Heart left ventricle (tissue), 16 donors: Measurements from ENCODE around the gene ACTBL2. TPM values are rescaled to one million over a fixed set of nuclear protein-coding genes. Genes with fewer than 3 reads are reported as not detected.

Experiments
- ATAC-seq, 4 donors: fragments of 200-7000 bp; cut with Tn5 transposase; one replicate each; pipeline ENCODE4 v1.9.1; 2020 to 2022; ENCODE audit warnings: moderate library complexity in 4 of 4, mild to moderate bottlenecking in 3 of 4, moderate number of reproducible peaks in 1 of 4
- DNase-seq, 5 donors: peaks; one replicate each; pipeline ENCODE4 v3.0.0-alpha.2; 2020
- H3K27ac ChIP-seq, 12 donors: fragments of 200-600 bp; sonication (generic) in 4 of 12; one replicate each; pipeline versions ENCODE4 v1.5.0 to v1.8.0; 2016 to 2022; ENCODE audit warnings: mild to moderate bottlenecking in 2 of 12
- H3K27me3 ChIP-seq, 9 donors: fragments of 200-600 bp; sonication (generic) in 2 of 9; one replicate each; pipeline versions ENCODE4 v1.5.1 to v1.8.0; 2016 to 2022; ENCODE audit warnings: mild to moderate bottlenecking in 3 of 9
- H3K36me3 ChIP-seq, 9 donors: fragments of 200-600 bp; sonication (generic) in 2 of 9; one replicate each; pipeline versions ENCODE4 v1.5.0 to v1.8.0; 2018 to 2022; ENCODE audit warnings: mild to moderate bottlenecking in 2 of 9
- H3K4me1 ChIP-seq, 12 donors: fragments of 200-600 bp; sonication (generic) in 4 of 12; one replicate each; pipeline versions ENCODE4 v1.5.0 to v1.8.0; 2016 to 2022; ENCODE audit warnings: mild to moderate bottlenecking in 3 of 12
- H3K4me3 ChIP-seq, 12 donors: fragments of 200-600 bp; sonication (generic) in 4 of 12; one replicate each; pipeline versions ENCODE4 v1.5.0 to v1.8.0; 2017 to 2022; ENCODE audit warnings: mild to moderate bottlenecking in 9 of 12, moderate library complexity in 4 of 12
- H3K9me3 ChIP-seq, 12 donors: fragments of 200-600 bp; sonication (generic) in 4 of 12; one replicate each; pipeline versions ENCODE4 v1.5.0 to v1.8.0; 2016 to 2022; ENCODE audit warnings: mild to moderate bottlenecking in 1 of 12
- POLR2A ChIP-seq, 2 donors: fragments of 450-650 bp; IDR thresholded peaks; one replicate each; pipeline ENCODE4 v1.6.1; 2017; ENCODE audit warnings: antibody characterized with exemption in 2 of 2, mild to moderate bottlenecking in 2 of 2, moderate library complexity in 2 of 2
- WGBS, 4 donors: extraction: QIAGEN DNeasy Blood & Tissue Kit in 2 of 4; methylation state at CpG; one replicate each; pipeline versions ENCODE4 v1.1.5 to v1.1.7; 2013 to 2018; 5-methylcytosine and 5-hydroxymethylcytosine counted together
- intact Hi-C, 10 donors: fragments of 100-400 bp; cut with DNase I; formaldehyde crosslinking; loops; one replicate each; pipeline versions ENCODE4 v1.11.1 to v1.14.2; 2022
- polyA plus RNA-seq, 2 donors: library from polyadenylated mRNA; stranded (reverse); fragments of 200-250 nt; gene quantifications; one replicate each; pipeline ENCODE4 v1.2.3, GENCODE V29; 2013
- total RNA-seq, 9 donors: library from RNA; depleted of rRNA in 2 of 9; stranded (reverse); fragments of >200 nt in 2 of 9; fragmentation: NEBNext Ultra II Directional in 3 of 9; extraction: Animal tissue kit (Norgen Biotek cat#: 25700) in 3 of 9; gene quantifications; one replicate each; pipeline versions ENCODE4 v1.1.0 to v1.2.4, GENCODE V29; 2016 to 2023
- TF ChIP-seq, protein P1 (sequence below), 12 donors: fragments of 200-600 bp; sonication (generic) in 4 of 12; IDR thresholded peaks; one replicate each; pipeline versions ENCODE4 v1.5.0 to v1.8.0; 2018 to 2022; ENCODE audit warnings: antibody characterized with exemption in 12 of 12, mild to moderate bottlenecking in 5 of 12
- donor health status: ischemic (EF 13 %, LVEDD 7.1; RV severe dilation, severe dysfunction).
- donor health status: healthy with polysubstance abuse.
- donor health status: DM: no; HTN: yes; CAD: no.
- donor health status: DM: no; HTN: no; CAD: no.
- donor health status: ischemic (EF 25% LVEDD 6.9; RV normal size, moderate dysfunction).
- donor health status: ischemic (EF 25% LVEDD 5.7; RV mildly dilated, moderate dysfunction).
- donor health status: healthy.
- donor health status: DM: yes; HTN: yes; CAD: no.
- donor health status: ischemic (EF 35%, LVEDD 5.7; RV mildly dilated, moderate dysfunction).
- donor health status: nonischemic (EF 11% LVEDD 7.7; RV severe dilation, severe dysfunction).
- donor health status: DM: yes; HTN: yes; CAD: no.
- donor health status: PGD.
- donor health status: ischemic (EF 29% LVEDD 5.4; RV normal size, mild dysfunction).
- donor health status: nonischemic (EF 23%, LVEDD 6.1; RV moderate dilation, normal function).

Gene ACTBL2
- total and polyA plus RNA-seq, 11 donors = 0.09 TPM; not detected in 10

DNA sequence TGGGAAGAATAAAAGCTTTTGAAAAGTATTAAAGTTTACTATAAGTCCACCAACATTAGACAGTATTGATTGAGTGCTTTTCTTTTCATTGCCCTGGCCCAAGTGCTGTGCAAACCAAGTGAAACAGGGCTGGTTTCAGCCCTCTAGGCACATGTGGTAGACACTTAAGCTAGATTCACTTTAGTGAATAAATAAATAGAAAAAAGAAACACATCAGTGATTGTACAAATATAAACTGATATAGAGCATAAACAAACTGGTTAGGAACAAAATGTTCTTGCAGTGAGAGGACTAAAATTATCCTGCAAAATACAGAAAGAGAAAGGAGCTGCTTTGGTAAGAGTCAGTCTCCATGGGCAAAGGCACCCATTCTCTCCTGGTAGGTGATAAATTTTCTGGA, 29.7 kb downstream of the ACTBL2 start:
- ATAC-seq (no peak), DNase-seq (no peak)
- Histone ChIP-seq H3K27me3 (no peaks in the 10 kb centered on the region), H3K27ac (no peak overlapping the region), H3K4me3 (no peak overlapping the region), H3K36me3 (no peaks in the 10 kb centered on the region), H3K4me1 (peaks cover 0 to 20% (median 0%) of the 10 kb centered on the region in 12 donors), H3K9me3 (no peaks in the 10 kb centered on the region)
- TF ChIP-seq POLR2A (IDR thresholded peaks at IDR 0.05) = no peak
- TF ChIP-seq, protein P1, sequence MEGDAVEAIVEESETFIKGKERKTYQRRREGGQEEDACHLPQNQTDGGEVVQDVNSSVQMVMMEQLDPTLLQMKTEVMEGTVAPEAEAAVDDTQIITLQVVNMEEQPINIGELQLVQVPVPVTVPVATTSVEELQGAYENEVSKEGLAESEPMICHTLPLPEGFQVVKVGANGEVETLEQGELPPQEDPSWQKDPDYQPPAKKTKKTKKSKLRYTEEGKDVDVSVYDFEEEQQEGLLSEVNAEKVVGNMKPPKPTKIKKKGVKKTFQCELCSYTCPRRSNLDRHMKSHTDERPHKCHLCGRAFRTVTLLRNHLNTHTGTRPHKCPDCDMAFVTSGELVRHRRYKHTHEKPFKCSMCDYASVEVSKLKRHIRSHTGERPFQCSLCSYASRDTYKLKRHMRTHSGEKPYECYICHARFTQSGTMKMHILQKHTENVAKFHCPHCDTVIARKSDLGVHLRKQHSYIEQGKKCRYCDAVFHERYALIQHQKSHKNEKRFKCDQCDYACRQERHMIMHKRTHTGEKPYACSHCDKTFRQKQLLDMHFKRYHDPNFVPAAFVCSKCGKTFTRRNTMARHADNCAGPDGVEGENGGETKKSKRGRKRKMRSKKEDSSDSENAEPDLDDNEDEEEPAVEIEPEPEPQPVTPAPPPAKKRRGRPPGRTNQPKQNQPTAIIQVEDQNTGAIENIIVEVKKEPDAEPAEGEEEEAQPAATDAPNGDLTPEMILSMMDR (IDR thresholded peaks at IDR 0.05) = no peak
- intact Hi-C loops = loop anchor here in 1 of 10 donors (5.0 kb wide), 1 partner anchor 34 kb away; no protein-coding TSS in a partner anchor

DNA sequence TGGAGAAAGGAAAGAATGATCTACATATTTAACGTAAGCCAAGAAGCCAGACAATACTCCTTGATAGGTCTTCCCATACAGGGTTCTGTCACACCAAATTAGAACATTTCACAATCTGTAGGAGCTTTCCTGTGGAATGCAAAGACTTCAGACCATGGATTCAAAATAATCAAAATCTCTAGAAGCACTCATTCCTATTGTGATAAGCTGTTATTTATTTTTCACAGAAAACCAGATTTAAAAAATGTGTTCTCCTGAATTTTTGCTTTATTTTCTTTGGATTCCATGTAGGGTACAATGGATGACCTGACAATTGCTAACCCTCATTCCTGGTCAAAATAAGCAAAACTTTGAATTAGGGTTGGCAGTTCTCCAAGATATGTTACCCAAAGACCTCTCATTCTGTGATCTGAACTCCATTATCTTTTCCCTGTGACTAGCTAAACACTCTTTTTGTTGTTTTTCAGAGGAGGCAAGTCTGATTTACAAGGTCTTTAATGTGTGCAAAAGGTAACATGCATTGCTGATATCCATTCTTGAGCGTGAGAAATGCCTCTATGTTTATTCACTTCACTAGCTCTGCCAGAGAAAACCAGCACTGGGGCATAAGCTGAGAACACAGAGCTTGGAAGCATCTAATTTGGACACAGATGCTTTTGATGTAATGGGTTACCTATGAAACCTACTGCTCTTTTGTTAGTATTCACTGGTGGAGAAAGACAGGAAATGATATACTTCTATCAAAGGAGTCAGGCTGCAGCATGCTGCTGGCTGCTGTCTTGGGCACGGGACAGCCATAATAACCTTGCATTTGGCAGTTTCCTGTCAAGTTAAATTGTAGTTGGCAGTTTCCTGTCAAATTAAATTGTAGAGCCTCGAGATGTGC, 31.4 kb downstream of the ACTBL2 start:
- 68 to 77% (median 75%) methylated on average over 4 of the region's 4 CpGs for WGBS, 4 donors
- TF ChIP-seq, protein P1 (IDR thresholded peaks at IDR 0.05) = no peak
- no peak for TF ChIP-seq POLR2A (IDR thresholded peaks at IDR 0.05)
- intact Hi-C loops = loop anchor here in 1 of 10 donors (5.0 kb wide), 1 partner anchor 36 kb away; no protein-coding TSS in a partner anchor
- Histone ChIP-seq H3K27me3 (no peaks in the 10 kb centered on the region), H3K4me1 (peaks cover 0 to 9% (median 0%) of the 10 kb centered on the region in 12 donors), H3K27ac (no peak overlapping the region), H3K36me3 (no peaks in the 10 kb centered on the region), H3K9me3 (no peaks in the 10 kb centered on the region), H3K4me3 (no peak overlapping the region)
- ATAC-seq = peak in 1 of 4 donors; percentile 26
- DNase-seq = no peak

DNA sequence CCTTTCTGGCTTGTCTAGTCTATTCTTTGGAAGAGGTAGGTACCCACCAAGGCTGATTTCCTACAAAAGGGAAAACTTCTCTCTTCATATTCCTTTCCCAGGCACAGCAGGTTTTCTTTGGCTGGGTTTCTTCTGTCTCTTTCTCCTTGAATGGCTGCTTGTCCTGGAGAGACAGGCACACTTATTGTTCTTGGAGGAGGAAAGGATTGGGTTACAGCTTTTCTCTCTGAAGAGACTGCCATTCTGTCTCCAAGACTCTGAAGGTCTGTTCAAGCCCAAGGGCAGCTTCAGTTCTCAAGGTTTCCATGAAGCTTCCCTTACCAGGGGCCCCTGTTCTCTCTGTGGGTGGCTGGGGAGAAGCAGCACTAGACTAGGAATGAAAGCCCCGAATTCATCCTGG, 33.9 kb downstream of the ACTBL2 start:
- Histone ChIP-seq H3K4me1 (peaks cover 0 to 21% (median 0%) of the 10 kb centered on the region in 12 donors), H3K27me3 (no peaks in the 10 kb centered on the region), H3K27ac (no peak overlapping the region), H3K36me3 (no peaks in the 10 kb centered on the region), H3K9me3 (no peaks in the 10 kb centered on the region), H3K4me3 (no peak overlapping the region)
- intact Hi-C loops = no loop called here
- ATAC-seq (no peak), DNase-seq (no peak)
- 79 to 89% (median 88%) methylated on average over 1 of the region's 1 CpG for WGBS, 4 donors
- TF ChIP-seq, protein P1 (IDR thresholded peaks at IDR 0.05) = no peak
- no peak for TF ChIP-seq POLR2A (IDR thresholded peaks at IDR 0.05)

DNA sequence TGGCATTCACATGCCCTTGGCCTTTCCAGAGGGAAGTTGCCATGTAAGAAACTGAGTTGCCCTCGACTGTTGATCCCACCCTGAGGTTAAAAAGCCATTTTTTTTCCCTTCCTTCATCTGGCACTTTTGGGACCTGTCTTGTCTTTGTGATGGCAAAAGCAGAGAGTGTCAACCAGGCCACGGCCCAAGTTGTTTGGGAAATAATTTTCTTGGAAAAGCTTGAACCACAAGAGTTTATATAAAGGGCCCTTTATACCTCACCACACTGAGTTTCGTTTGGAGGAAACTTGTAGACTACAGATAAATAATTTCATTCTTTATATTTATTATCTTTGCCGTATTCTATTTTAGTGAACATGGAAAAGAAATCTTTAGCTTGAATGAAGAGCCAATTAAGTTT, 34.3 kb downstream of the ACTBL2 start:
- H3K4me1 ChIP-seq = peaks cover 0 to 21% (median 0%) of the 10 kb centered on the region in 12 donors
- no peaks in the 10 kb centered on the region for H3K27me3 ChIP-seq
- TF ChIP-seq POLR2A (IDR thresholded peaks at IDR 0.05) = no peak
- TF ChIP-seq, protein P1 (IDR thresholded peaks at IDR 0.05) = no peak
- no peak for DNase-seq
- no peak overlapping the region for H3K27ac ChIP-seq
- intact Hi-C loops = no loop called here
- no peak overlapping the region for H3K4me3 ChIP-seq
- WGBS, 4 donors = 82 to 90% (median 85%) methylated on average over 4 of the region's 4 CpGs
- H3K36me3 ChIP-seq = no peaks in the 10 kb centered on the region
- ATAC-seq = no peak
- no peaks in the 10 kb centered on the region for H3K9me3 ChIP-seq
